Heart right ventricle (tissue), 16 donors: Measurements from ENCODE around the gene LGALS1. TPM values are rescaled to one million over a fixed set of nuclear protein-coding genes. Genes with fewer than 3 reads are reported as not detected.

ENCODE experiments used
- ATAC-seq, 8 donors: fragments of 200-7000 bp; cut with Tn5 transposase; one replicate each; pipeline ENCODE4 v1.9.1; 2020; ENCODE audit warnings: mild to moderate bottlenecking in 8 of 8, moderate library complexity in 8 of 8, moderate number of reproducible peaks in 1 of 8
- DNase-seq, 2 donors: peaks; one replicate each; pipeline ENCODE4 v3.0.0-alpha.2; 2020
- H3K27ac ChIP-seq, 10 donors: fragments of 200-600 bp; sonication (generic) in 2 of 10; one replicate each; pipeline versions ENCODE4 v1.5.0 to v1.8.0; 2020 to 2022; ENCODE audit warnings: mild to moderate bottlenecking in 3 of 10
- H3K27me3 ChIP-seq, 7 donors: fragments of 200-600 bp; one replicate each; pipeline ENCODE4 v1.8.0; 2021 to 2022; ENCODE audit warnings: mild to moderate bottlenecking in 2 of 7
- H3K36me3 ChIP-seq, 9 donors: fragments of 200-600 bp; sonication (generic) in 1 of 9; one replicate each; pipeline versions ENCODE4 v1.5.0 to v1.8.0; 2020 to 2022; ENCODE audit warnings: mild to moderate bottlenecking in 2 of 9
- H3K4me1 ChIP-seq, 9 donors: fragments of 200-600 bp; sonication (generic) in 1 of 9; one replicate each; pipeline versions ENCODE4 v1.5.0 to v1.8.0; 2020 to 2022; ENCODE audit warnings: mild to moderate bottlenecking in 4 of 9
- H3K4me3 ChIP-seq, 10 donors: fragments of 200-600 bp; sonication (generic) in 2 of 10; one replicate each; pipeline versions ENCODE4 v1.5.0 to v1.8.0; 2020 to 2022; ENCODE audit warnings: mild to moderate bottlenecking in 7 of 10, moderate library complexity in 2 of 10
- H3K9me3 ChIP-seq, 11 donors: fragments of 200-600 bp in 10 of 11; sonication (generic) in 2 of 11; one replicate each; pipeline versions ENCODE4 v1.5.0 to v1.8.0; 2013 to 2022; ENCODE audit warnings: mild to moderate bottlenecking in 2 of 11, control low read depth in 1 of 11, moderate library complexity in 1 of 11
- WGBS, 2 donors: extraction: QIAGEN DNeasy Blood & Tissue Kit; methylation state at CpG; one replicate each; pipeline ENCODE4 v1.1.7; 2013; ENCODE audit warnings: inconsistent platforms in 1 of 2; 5-methylcytosine and 5-hydroxymethylcytosine counted together
- intact Hi-C, 10 donors: fragments of 100-400 bp; cut with DNase I; formaldehyde crosslinking; loops; one replicate each; pipeline versions ENCODE4 v1.11.1 to v1.14.2; 2022
- polyA plus RNA-seq, 2 donors: library from polyadenylated mRNA; stranded (reverse); fragments of 200-250 nt; gene quantifications; one replicate each; pipeline ENCODE4 v1.2.3, GENCODE V29; 2013
- total RNA-seq, 10 donors: library from RNA; stranded (reverse); fragmentation: NEBNext Ultra II Directional in 3 of 10; extraction: Animal tissue kit (Norgen Biotek cat#: 25700) in 3 of 10; gene quantifications; one replicate each; pipeline versions ENCODE4 v1.2.1 to v1.2.4, GENCODE V29; 2021 to 2023
- TF ChIP-seq, protein P1 (sequence below), 9 donors: fragments of 200-600 bp; sonication (generic) in 2 of 9; IDR thresholded peaks; one replicate each; pipeline versions ENCODE4 v1.5.0 to v1.8.0; 2021 to 2022; ENCODE audit warnings: antibody characterized with exemption in 9 of 9, mild to moderate bottlenecking in 5 of 9, moderate library complexity in 1 of 9
- donor health status: Arrhythmogenic right ventricular cardiomyopathy.
- donor health status: ischemic (EF 13 %, LVEDD 7.1; RV severe dilation, severe dysfunction).
- donor health status: healthy with polysubstance abuse.
- donor health status: DM: no; HTN: yes; CAD: no.
- donor health status: DM: no; HTN: no; CAD: no.
- donor health status: ischemic (EF 25% LVEDD 6.9; RV normal size, moderate dysfunction).
- donor health status: ischemic (EF 25% LVEDD 5.7; RV mildly dilated, moderate dysfunction).
- donor health status: healthy.
- donor health status: DM: yes; HTN: yes; CAD: no.
- donor health status: Ischemic cardiomyopathy.
- donor health status: ischemic (EF 35%, LVEDD 5.7; RV mildly dilated, moderate dysfunction).
- donor health status: nonischemic (EF 11% LVEDD 7.7; RV severe dilation, severe dysfunction).
- donor health status: DM: yes; HTN: yes; CAD: no.
- donor health status: PGD.
- donor health status: ischemic (EF 29% LVEDD 5.4; RV normal size, mild dysfunction).
- donor health status: nonischemic (EF 23%, LVEDD 6.1; RV moderate dilation, normal function).

Gene LGALS1
- total and polyA plus RNA-seq, 12 donors = 651 to 4,200 (median 803) TPM

DNA sequence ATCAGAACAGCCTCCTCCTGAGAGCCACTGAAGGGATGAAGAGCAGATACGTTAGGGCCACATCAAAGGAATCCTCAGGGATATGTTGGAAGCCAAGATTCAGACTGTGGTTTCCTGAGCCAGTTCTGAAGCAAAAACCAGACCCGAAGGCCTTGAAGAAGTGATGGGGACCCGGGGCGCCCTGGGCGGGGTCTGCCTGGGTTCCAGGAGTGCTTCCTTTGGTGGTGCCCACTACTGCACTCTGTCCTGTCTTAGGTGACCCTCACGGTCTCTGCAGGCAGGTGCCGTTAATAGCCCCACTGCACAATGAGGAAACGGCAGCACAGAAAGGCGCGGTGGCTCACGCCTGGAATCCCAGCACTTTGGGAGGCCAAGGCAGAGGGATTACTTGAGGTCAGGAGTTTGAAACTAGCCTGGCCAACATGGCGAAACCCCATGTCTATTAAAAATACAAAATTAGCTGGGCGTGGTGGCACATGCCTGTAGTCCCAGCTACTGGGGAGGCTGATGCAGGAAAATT, 48.8 kb upstream of the LGALS1 start:
- intact Hi-C loops = loop anchor here in 3 of 10 donors (5.0 to 10.0 kb wide), 3 partner anchors 56 to 238 kb away; no protein-coding TSS in a partner anchor
- H3K4me1 ChIP-seq = peaks cover 15 to 45% (median 35%) of the 10 kb centered on the region in 9 donors
- TF ChIP-seq, protein P1, sequence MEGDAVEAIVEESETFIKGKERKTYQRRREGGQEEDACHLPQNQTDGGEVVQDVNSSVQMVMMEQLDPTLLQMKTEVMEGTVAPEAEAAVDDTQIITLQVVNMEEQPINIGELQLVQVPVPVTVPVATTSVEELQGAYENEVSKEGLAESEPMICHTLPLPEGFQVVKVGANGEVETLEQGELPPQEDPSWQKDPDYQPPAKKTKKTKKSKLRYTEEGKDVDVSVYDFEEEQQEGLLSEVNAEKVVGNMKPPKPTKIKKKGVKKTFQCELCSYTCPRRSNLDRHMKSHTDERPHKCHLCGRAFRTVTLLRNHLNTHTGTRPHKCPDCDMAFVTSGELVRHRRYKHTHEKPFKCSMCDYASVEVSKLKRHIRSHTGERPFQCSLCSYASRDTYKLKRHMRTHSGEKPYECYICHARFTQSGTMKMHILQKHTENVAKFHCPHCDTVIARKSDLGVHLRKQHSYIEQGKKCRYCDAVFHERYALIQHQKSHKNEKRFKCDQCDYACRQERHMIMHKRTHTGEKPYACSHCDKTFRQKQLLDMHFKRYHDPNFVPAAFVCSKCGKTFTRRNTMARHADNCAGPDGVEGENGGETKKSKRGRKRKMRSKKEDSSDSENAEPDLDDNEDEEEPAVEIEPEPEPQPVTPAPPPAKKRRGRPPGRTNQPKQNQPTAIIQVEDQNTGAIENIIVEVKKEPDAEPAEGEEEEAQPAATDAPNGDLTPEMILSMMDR (IDR thresholded peaks at IDR 0.05) = no peak
- H3K9me3 ChIP-seq = no peaks in the 10 kb centered on the region
- ATAC-seq (no peak), DNase-seq (no peak)
- no peaks in the 10 kb centered on the region for H3K27me3 ChIP-seq
- peak overlapping the region in 9 of 10 donors; percentile 41 to 76 (median 69) for H3K27ac ChIP-seq
- H3K4me3 ChIP-seq = no peak overlapping the region
- H3K36me3 ChIP-seq = peaks cover 0 to 84% (median 13%) of the 10 kb centered on the region in 9 donors
- WGBS, 2 donors = 76 to 83% methylated on average over 13 of the region's 13 CpGs

DNA sequence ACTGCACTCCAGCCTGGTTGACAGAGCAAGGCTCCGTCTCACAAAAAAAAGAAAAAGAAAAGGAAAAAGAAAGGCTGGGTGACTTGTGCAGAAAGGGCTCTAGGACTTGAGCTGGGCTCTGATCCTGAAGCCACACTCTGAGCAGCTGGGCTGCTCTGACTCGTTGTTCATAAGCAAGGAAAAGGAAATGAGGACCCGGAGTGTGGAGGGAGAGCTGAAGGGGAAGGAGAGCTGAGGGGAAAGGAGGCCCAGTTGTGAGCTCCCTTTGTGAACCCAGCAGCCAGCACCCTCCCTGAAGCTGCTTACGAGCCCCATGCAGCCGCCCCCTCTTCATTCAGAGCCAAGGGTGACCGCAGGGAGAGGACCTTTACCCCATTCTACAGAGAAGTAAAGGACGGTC, 48.3 kb upstream of the LGALS1 start:
- Histone ChIP-seq H3K36me3 (peaks cover 0 to 83% (median 8%) of the 10 kb centered on the region in 9 donors), H3K4me1 (peaks cover 15 to 47% (median 39%) of the 10 kb centered on the region in 9 donors), H3K9me3 (no peaks in the 10 kb centered on the region), H3K4me3 (no peak overlapping the region), H3K27ac (peak overlapping the region in 8 of 10 donors; percentile 41 to 76 (median 70)), H3K27me3 (no peaks in the 10 kb centered on the region)
- intact Hi-C loops = loop anchor here in 3 of 10 donors (5.0 to 10.0 kb wide), 3 partner anchors 55 to 238 kb away; no protein-coding TSS in a partner anchor
- DNase-seq (no peak), ATAC-seq (peak in 1 of 8 donors; percentile 7)
- TF ChIP-seq, protein P1 (IDR thresholded peaks at IDR 0.05) = no peak
- WGBS, 2 donors = 66 to 69% methylated on average over 7 of the region's 7 CpGs

DNA sequence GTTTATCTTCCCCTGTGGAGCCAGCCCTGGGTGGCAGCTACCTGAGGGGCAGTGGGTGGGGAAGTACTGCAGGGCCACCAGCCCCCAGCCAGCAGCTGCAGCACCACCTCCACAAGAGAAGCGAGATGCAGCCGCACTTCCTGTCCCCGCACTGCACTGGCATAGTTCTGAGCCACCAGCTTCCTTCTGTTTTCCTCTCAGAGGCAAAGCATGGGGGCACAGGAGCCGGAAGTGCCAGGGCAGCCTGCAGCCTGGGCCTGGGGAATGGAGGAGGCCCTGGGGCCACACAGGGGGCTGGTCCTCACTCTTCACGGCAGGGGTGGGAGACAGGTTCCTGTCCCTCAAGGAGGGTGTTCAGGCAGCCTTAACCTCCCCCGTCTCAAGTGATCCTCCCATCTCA, 47.9 kb upstream of the LGALS1 start:
- DNase-seq = no peak
- Histone ChIP-seq H3K9me3 (no peaks in the 10 kb centered on the region), H3K4me1 (peaks cover 15 to 52% (median 41%) of the 10 kb centered on the region in 9 donors), H3K36me3 (peaks cover 0 to 78% (median 7%) of the 10 kb centered on the region in 9 donors), H3K27me3 (no peaks in the 10 kb centered on the region), H3K4me3 (no peak overlapping the region), H3K27ac (peak overlapping the region in 8 of 10 donors; percentile 41 to 76 (median 70))
- intact Hi-C loops = loop anchor here in 3 of 10 donors (5.0 to 10.0 kb wide), 3 partner anchors 55 to 237 kb away; no protein-coding TSS in a partner anchor
- 74 to 86% methylated on average over 6 of the region's 6 CpGs for WGBS, 2 donors
- ATAC-seq = peak in 2 of 8 donors; percentile 2 to 13
- TF ChIP-seq, protein P1 (IDR thresholded peaks at IDR 0.05) = no peak

DNA sequence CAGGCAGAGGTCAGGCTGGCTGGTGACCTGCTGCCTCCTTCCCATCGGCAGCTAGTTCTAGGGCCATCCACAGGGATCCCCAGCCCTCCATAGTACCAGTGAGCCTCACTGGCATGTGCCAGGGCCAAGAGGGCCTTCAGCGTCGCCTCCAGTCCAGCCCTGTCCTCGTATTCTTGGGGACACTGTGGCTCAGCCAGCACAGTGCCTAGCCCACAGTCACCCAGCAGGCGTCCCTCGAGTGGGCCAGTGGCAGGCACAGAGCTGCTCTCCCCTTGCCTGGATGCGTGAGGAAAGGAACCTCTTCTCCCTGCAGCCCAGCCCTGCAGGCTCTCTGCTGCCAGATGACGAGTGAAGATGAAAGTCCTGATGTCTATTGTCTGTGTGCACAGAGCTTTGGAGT, 46.6 kb upstream of the LGALS1 start:
- TF ChIP-seq, protein P1 (IDR thresholded peaks at IDR 0.05) = no peak
- peak overlapping the region in 1 of 10 donors; percentile 76 for H3K27ac ChIP-seq
- no peaks in the 10 kb centered on the region for H3K27me3 ChIP-seq
- no peaks in the 10 kb centered on the region for H3K9me3 ChIP-seq
- H3K36me3 ChIP-seq = peaks cover 0 to 71% (median 7%) of the 10 kb centered on the region in 9 donors
- H3K4me3 ChIP-seq = no peak overlapping the region
- DNase-seq (no peak), ATAC-seq (no peak)
- intact Hi-C loops = loop anchor here in 3 of 10 donors (5.0 to 10.0 kb wide), 3 partner anchors 53 to 236 kb away; no protein-coding TSS in a partner anchor
- H3K4me1 ChIP-seq = peaks cover 25 to 58% (median 49%) of the 10 kb centered on the region in 9 donors
- 90 to 93% methylated on average over 8 of the region's 8 CpGs for WGBS, 2 donors
